ENCODE measurements around the gene ACAN.
"Not testable (repeated sequence)": the region's sequence is repeated elsewhere in the genome, so short reads cannot be mapped to it uniquely, and the experiment has no call there.

The ACAN gene

GRCh38 chr15:88911766-88912118 is 108.5 kb downstream of the ACAN start:
- no peaks in the 10 kb centered on the region for H3K9me3 ChIP-seq (ENCODE audit: insufficient read depth, low read depth, low read length)
- peak overlapping the region; percentile 85; the same call in 1 of the 2 replicates for H3K9ac ChIP-seq (ENCODE audit: low read depth, low read length)
- peaks cover 45% of the 10 kb centered on the region for H3K36me3 ChIP-seq (ENCODE audit: insufficient read depth, low read length)
- H3K27me3 ChIP-seq (ENCODE audit: insufficient read depth, low read length) = no peaks in the 10 kb centered on the region
- peaks cover 15% of the 10 kb centered on the region for H3K4me1 ChIP-seq (ENCODE audit: insufficient read depth, low read length)
- H3K27ac ChIP-seq (ENCODE audit: low read depth, low read length) = peak overlapping the region; percentile 47; the same call in 1 of the 2 replicates
- peak overlapping the region; percentile 99 for H3K4me3 ChIP-seq (ENCODE audit: low read length)
- 8% methylated on average over 3 of the region's 5 CpGs for WGBS

GRCh38 chr15:88912500-88912921 is 109.3 kb downstream of the ACAN start:
- H3K9ac ChIP-seq (ENCODE audit: low read depth, low read length) = peak overlapping the region; percentile 85
- peaks cover 15% of the 10 kb centered on the region for H3K4me1 ChIP-seq (ENCODE audit: insufficient read depth, low read length)
- H3K27me3 ChIP-seq (ENCODE audit: insufficient read depth, low read length) = no peaks in the 10 kb centered on the region
- peaks cover 37% of the 10 kb centered on the region for H3K36me3 ChIP-seq (ENCODE audit: insufficient read depth, low read length)
- 2% methylated on average over 20 of the region's 20 CpGs for WGBS
- peak overlapping the region; percentile 99 for H3K4me3 ChIP-seq (ENCODE audit: low read length)
- H3K9me3 ChIP-seq (ENCODE audit: insufficient read depth, low read depth, low read length) = no peaks in the 10 kb centered on the region
- peak overlapping the region; percentile 47 for H3K27ac ChIP-seq (ENCODE audit: low read depth, low read length)

GRCh38 chr15:88913017-88913849 is 110.0 kb downstream of the ACAN start, which contains the start of gene MFGE8:
MFGE8 (minus strand) TSS chr15:88913379; CDS start chr15:88913319, 60 bp downstream.
- Histone ChIP-seq H3K4me1 (ENCODE audit: insufficient read depth, low read length) (peaks cover 15% of the 10 kb centered on the region), H3K27me3 (ENCODE audit: insufficient read depth, low read length) (no peaks in the 10 kb centered on the region), H3K36me3 (ENCODE audit: insufficient read depth, low read length) (peaks cover 30% of the 10 kb centered on the region), H3K27ac (ENCODE audit: low read depth, low read length) (peak within 1 kb of the TSS; percentile 47), H3K9ac (ENCODE audit: low read depth, low read length) (peak within 1 kb of the TSS; percentile 85), H3K4me3 (ENCODE audit: low read length) (peak within 1 kb of the TSS; percentile 99), H3K9me3 (ENCODE audit: insufficient read depth, low read depth, low read length) (no peaks in the 10 kb centered on the region)
- under 1% methylated on average over 66 of the region's 67 CpGs for WGBS

- peak overlapping the region; percentile 85 for H3K9ac ChIP-seq (ENCODE audit: low read depth, low read length)
- H3K4me1 ChIP-seq (ENCODE audit: insufficient read depth, low read length) = peaks cover 15% of the 10 kb centered on the region
- peak overlapping the region; percentile 99 for H3K4me3 ChIP-seq (ENCODE audit: low read length)
- H3K9me3 ChIP-seq (ENCODE audit: insufficient read depth, low read depth, low read length) = no peaks in the 10 kb centered on the region
- 83% methylated on average over 4 of the region's 4 CpGs for WGBS
- peak overlapping the region; percentile 15 for H3K27ac ChIP-seq (ENCODE audit: low read depth, low read length)
- H3K27me3 ChIP-seq (ENCODE audit: insufficient read depth, low read length) = no peaks in the 10 kb centered on the region
- H3K36me3 ChIP-seq (ENCODE audit: insufficient read depth, low read length) = peaks cover 24% of the 10 kb centered on the region
Observed at GRCh38 chr15:88913850-88914169, 110.6 kb downstream of the ACAN start.

GRCh38 chr15:88915354-88915753 is 112.1 kb downstream of the ACAN start:
- Histone ChIP-seq H3K9ac (ENCODE audit: low read depth, low read length) (no peak overlapping the region), H3K27me3 (ENCODE audit: insufficient read depth, low read length) (no peaks in the 10 kb centered on the region), H3K4me3 (ENCODE audit: low read length) (no peak overlapping the region), H3K4me1 (ENCODE audit: insufficient read depth, low read length) (peaks cover 12% of the 10 kb centered on the region), H3K9me3 (ENCODE audit: insufficient read depth, low read depth, low read length) (no peaks in the 10 kb centered on the region), H3K36me3 (ENCODE audit: insufficient read depth, low read length) (peaks cover 9% of the 10 kb centered on the region), H3K27ac (ENCODE audit: low read depth, low read length) (no peak overlapping the region)
- WGBS = 93% methylated on average over 9 of the region's 10 CpGs

- Histone ChIP-seq H3K4me3 (ENCODE audit: low read length) (no peak overlapping the region), H3K36me3 (ENCODE audit: insufficient read depth, low read length) (no peaks in the 10 kb centered on the region), H3K4me1 (ENCODE audit: insufficient read depth, low read length) (no peaks in the 10 kb centered on the region; the same call in 1 of the 2 replicates), H3K27ac (ENCODE audit: low read depth, low read length) (no peak overlapping the region), H3K9ac (ENCODE audit: low read depth, low read length) (no peak overlapping the region), H3K27me3 (ENCODE audit: insufficient read depth, low read length) (no peaks in the 10 kb centered on the region), H3K9me3 (ENCODE audit: insufficient read depth, low read depth, low read length) (no peaks in the 10 kb centered on the region)
- 98% methylated on average over 5 of the region's 5 CpGs for WGBS
Observed at GRCh38 chr15:88917760-88918159, 114.5 kb downstream of the ACAN start.

- WGBS = 88% methylated on average over 4 of the region's 4 CpGs
- no peak overlapping the region for H3K9ac ChIP-seq (ENCODE audit: low read depth, low read length)
- H3K36me3 ChIP-seq (ENCODE audit: insufficient read depth, low read length) = no peaks in the 10 kb centered on the region
- H3K27me3 ChIP-seq (ENCODE audit: insufficient read depth, low read length) = no peaks in the 10 kb centered on the region
- no peak overlapping the region for H3K27ac ChIP-seq (ENCODE audit: low read depth, low read length)
- H3K4me1 ChIP-seq (ENCODE audit: insufficient read depth, low read length) = no peaks in the 10 kb centered on the region; the same call in 1 of the 2 replicates
- no peak overlapping the region for H3K4me3 ChIP-seq (ENCODE audit: low read length)
- H3K9me3 ChIP-seq (ENCODE audit: insufficient read depth, low read depth, low read length) = no peaks in the 10 kb centered on the region
Observed at GRCh38 chr15:88918738-88919137, 115.5 kb downstream of the ACAN start.

- whole genome bisulfite sequencing = 94% methylated on average over 9 of the region's 9 CpGs
- Histone ChIP-seq H3K9me3 (ENCODE audit: insufficient read depth, low read depth, low read length) (peaks cover 4% of the 10 kb centered on the region; the same call in 1 of the 2 replicates), H3K36me3 (ENCODE audit: insufficient read depth, low read length) (no peaks in the 10 kb centered on the region), H3K9ac (ENCODE audit: low read depth, low read length) (no peak overlapping the region), H3K4me3 (ENCODE audit: low read length) (no peak overlapping the region), H3K27ac (ENCODE audit: low read depth, low read length) (no peak overlapping the region), H3K27me3 (ENCODE audit: insufficient read depth, low read length) (no peaks in the 10 kb centered on the region), H3K4me1 (ENCODE audit: insufficient read depth, low read length) (no peaks in the 10 kb centered on the region)
Observed at GRCh38 chr15:88920186-88920891, 117.1 kb downstream of the ACAN start.

- H3K9ac ChIP-seq (ENCODE audit: low read depth, low read length); H3K36me3 ChIP-seq (ENCODE audit: insufficient read depth, low read length); H3K27me3 ChIP-seq (ENCODE audit: insufficient read depth, low read length); H3K27ac ChIP-seq (ENCODE audit: low read depth, low read length); H3K9me3 ChIP-seq (ENCODE audit: insufficient read depth, low read depth, low read length); H3K4me3 ChIP-seq (ENCODE audit: low read length); H3K4me1 ChIP-seq (ENCODE audit: insufficient read depth, low read length): not testable (repeated sequence)
- WGBS = 95% methylated on average over 12 of the region's 12 CpGs
Observed at GRCh38 chr15:88920892-88921435, 117.7 kb downstream of the ACAN start.
